Nephron progenitor cell (in vitro differentiated cells): ENCODE measurements around the gene STX1B.
A peak's percentile ranks its signal among the peaks of the same experiment; 100 is the strongest.

Experiments used
- DNase-seq: peaks from one replicate; pipeline ENCODE4 v3.0.0; 2021
- H3K27ac Mint-ChIP-seq: 2 replicates; pipeline ENCODE4 v1.8.0; 2021; ENCODE audit warnings: mild to moderate bottlenecking, moderate library complexity, mixed read lengths
- H3K27me3 Mint-ChIP-seq: 2 replicates; pipeline ENCODE4 v1.8.0; 2021; ENCODE audit warnings: mild to moderate bottlenecking, low read depth, mixed read lengths; ENCODE audit not compliant: poor library complexity
- H3K36me3 Mint-ChIP-seq: 2 replicates; pipeline ENCODE4 v1.8.0; 2021; ENCODE audit warnings: low read depth, mixed read lengths
- H3K4me1 Mint-ChIP-seq: 2 replicates; pipeline ENCODE4 v1.8.0; 2021; ENCODE audit warnings: mixed read lengths
- H3K4me3 Mint-ChIP-seq: 2 replicates; pipeline ENCODE4 v1.8.0; 2021; ENCODE audit warnings: mild to moderate bottlenecking, moderate library complexity, mixed read lengths
- H3K9me3 Mint-ChIP-seq: 2 replicates; pipeline ENCODE4 v1.8.0; 2021; ENCODE audit warnings: mild to moderate bottlenecking, moderate library complexity, mixed read lengths
- TF ChIP-seq, protein P1 (sequence below): fragments of 200-600 bp; sonication (generic); IDR thresholded peaks from 2 replicates; pipeline ENCODE4 v1.5.0; 2021; ENCODE audit warnings: antibody characterized with exemption

Gene STX1B

DNA sequence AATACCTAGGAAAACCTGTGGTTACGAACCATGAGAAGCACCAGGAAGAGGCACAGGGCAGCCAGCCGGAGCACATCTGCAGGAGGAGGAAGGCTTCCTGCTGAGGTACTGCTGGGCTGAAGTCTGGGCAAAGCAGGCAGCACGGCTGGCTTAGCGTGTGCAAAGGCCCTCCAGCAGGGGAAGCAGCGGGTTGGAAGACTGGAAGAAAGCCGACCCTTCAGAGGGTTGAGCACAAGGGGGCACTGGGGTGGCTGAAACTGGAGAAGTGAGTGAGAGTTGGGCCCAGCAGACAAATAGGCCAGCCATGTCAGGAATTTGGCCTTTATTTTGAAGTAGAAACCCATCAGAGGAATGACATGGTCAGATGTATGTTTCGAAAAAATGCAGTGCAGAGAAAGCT lies 37.6 kb downstream of the STX1B start:
- H3K9me3 Mint-ChIP-seq: no peaks in the 10 kb centered on the region
- H3K36me3 Mint-ChIP-seq: peaks cover 71% of the 10 kb centered on the region
- peaks cover 2% of the 10 kb centered on the region for H3K27me3 Mint-ChIP-seq
- no peaks in the 10 kb centered on the region for H3K4me1 Mint-ChIP-seq
- H3K27ac Mint-ChIP-seq: no peak overlapping the region
- TF ChIP-seq, protein P1, sequence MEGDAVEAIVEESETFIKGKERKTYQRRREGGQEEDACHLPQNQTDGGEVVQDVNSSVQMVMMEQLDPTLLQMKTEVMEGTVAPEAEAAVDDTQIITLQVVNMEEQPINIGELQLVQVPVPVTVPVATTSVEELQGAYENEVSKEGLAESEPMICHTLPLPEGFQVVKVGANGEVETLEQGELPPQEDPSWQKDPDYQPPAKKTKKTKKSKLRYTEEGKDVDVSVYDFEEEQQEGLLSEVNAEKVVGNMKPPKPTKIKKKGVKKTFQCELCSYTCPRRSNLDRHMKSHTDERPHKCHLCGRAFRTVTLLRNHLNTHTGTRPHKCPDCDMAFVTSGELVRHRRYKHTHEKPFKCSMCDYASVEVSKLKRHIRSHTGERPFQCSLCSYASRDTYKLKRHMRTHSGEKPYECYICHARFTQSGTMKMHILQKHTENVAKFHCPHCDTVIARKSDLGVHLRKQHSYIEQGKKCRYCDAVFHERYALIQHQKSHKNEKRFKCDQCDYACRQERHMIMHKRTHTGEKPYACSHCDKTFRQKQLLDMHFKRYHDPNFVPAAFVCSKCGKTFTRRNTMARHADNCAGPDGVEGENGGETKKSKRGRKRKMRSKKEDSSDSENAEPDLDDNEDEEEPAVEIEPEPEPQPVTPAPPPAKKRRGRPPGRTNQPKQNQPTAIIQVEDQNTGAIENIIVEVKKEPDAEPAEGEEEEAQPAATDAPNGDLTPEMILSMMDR: no peak
- DNase-seq: no peak
- no peak overlapping the region for H3K4me3 Mint-ChIP-seq

DNA sequence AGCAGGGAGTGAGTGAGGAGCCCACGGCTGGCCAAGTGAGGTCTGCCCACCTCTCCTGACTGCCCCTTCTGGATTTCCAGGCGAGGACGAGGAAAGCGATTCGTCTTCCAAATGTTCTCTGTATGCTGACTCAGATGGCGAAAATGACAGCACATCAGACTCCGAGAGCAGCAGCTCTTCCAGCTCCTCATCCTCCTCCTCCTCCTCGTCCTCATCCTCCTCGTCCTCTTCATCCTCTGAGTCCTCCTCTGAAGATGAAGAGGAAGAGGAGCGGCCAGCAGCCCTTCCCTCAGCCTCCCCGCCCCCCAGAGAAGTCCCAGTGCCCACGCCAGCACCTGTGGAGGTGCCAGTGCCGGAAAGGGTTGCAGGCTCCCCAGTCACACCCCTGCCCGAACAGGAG lies 39.1 kb downstream of the STX1B start:
- Mint-ChIP-seq H3K27me3 (peaks cover 2% of the 10 kb centered on the region), H3K4me3 (no peak overlapping the region), H3K4me1 (no peaks in the 10 kb centered on the region), H3K9me3 (no peaks in the 10 kb centered on the region), H3K36me3 (peaks cover 75% of the 10 kb centered on the region), H3K27ac (peak overlapping the region; percentile 70)
- DNase-seq: no peak
- TF ChIP-seq, protein P1: no peak

DNA sequence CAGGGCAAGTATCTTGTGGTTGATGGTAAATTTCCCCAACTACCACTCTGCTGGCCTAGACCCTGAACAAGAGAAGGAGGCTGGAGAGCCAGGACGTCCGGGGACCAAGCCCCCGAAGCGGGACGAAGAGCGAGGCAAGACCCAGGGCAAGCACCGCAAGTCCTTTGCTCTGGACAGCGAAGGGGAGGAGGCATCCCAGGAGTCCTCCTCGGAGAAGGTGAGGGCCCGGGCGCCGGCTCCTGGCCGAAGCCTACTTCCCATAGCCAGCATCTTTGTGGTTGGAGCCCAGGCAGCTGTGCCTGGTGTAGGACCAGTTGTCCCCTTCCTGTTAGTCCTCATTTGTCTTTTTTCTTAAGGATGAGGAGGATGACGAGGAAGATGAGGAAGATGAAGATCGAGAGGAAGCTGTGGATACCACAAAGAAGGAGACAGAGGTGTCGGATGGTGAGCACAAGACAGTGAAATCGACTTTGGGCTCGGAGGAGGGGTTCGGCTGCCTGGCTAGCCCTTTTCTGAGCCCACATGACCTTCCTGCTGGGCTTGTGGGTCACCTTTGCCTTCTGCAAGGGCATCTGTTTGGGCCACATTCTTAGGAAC lies 41.1 kb downstream of the STX1B start:
- peaks cover 72% of the 10 kb centered on the region for H3K36me3 Mint-ChIP-seq
- DNase-seq: no peak
- H3K27ac Mint-ChIP-seq: no peak overlapping the region
- H3K4me1 Mint-ChIP-seq: no peaks in the 10 kb centered on the region
- TF ChIP-seq, protein P1: no peak
- H3K9me3 Mint-ChIP-seq: no peaks in the 10 kb centered on the region
- H3K4me3 Mint-ChIP-seq: no peak overlapping the region
- H3K27me3 Mint-ChIP-seq: peaks cover 2% of the 10 kb centered on the region

DNA sequence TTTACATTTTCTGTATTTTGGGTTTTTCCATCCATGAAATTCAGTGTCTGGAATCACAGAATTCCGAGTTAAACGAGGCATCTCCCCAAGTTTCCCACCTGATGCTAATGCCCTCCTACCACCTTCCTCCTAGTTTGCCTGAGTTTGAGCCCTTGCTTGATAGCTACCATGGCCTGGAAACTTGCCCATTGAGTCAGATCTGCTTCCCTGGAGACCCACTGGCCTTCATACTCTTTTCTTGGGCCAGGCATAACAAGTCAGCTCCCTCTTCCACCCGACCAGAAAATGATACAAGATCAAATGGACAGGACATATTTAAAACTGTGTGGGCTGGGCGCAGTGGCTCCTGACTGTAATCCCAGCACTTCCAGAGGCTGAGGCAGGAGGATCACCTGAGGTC lies 42.6 kb downstream of the STX1B start:
- Mint-ChIP-seq H3K9me3 (no peaks in the 10 kb centered on the region), H3K27me3 (peaks cover 2% of the 10 kb centered on the region), H3K4me1 (no peaks in the 10 kb centered on the region), H3K4me3 (no peak overlapping the region), H3K36me3 (peaks cover 71% of the 10 kb centered on the region), H3K27ac (peak overlapping the region; percentile 89)
- TF ChIP-seq, protein P1: no peak
- no peak for DNase-seq

DNA sequence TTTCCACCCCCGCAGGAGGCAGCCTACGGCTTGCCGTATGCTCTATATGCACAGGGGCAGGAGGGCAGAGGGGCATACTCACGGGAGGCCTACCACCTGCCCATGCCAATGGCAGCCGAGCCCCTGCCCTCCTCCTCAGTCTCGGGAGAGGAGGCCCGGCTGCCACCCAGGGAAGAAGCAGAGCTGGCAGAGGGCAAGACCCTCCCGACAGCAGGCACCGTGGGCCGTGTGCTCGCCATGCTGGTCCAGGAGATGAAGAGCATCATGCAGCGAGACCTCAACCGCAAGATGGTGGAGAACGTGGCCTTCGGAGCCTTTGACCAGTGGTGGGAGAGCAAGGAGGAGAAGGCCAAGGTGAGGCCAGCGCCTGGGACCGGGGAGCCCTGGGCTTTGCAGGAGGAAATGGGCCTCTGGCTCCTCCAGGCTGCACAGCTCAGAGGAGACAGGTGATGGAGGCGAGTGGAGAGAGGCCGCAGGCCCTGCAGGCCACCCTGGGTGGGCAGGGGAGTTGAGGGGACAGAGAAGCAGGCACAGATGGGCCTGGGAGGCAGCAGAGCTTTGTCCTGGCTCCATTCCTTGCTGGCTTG lies 44.3 kb downstream of the STX1B start:
- Mint-ChIP-seq H3K4me1 (no peaks in the 10 kb centered on the region), H3K27me3 (no peaks in the 10 kb centered on the region), H3K27ac (no peak overlapping the region), H3K4me3 (no peak overlapping the region), H3K9me3 (no peaks in the 10 kb centered on the region), H3K36me3 (peaks cover 69% of the 10 kb centered on the region)
- TF ChIP-seq, protein P1: no peak
- no peak for DNase-seq

DNA sequence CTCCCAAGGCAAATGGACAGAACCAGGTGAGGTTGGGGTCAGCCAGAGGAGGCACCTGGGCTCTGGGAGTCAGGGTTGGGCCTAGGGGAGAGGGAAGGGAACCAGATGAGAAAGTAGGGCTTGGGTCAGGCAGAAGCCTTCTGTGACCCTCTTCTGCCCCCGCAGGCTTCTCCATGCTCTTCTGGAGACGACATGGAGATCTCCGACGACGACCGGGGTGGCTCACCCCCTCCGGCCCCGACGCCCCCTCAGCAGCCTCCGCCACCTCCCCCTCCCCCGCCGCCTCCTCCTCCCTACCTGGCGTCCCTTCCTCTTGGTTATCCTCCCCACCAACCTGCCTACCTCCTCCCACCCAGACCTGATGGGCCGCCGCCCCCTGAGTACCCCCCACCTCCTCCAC lies 45.0 kb downstream of the STX1B start:
- Mint-ChIP-seq H3K4me1 (peaks cover under 1% of the 10 kb centered on the region), H3K27ac (peak overlapping the region; percentile 36), H3K36me3 (peaks cover 69% of the 10 kb centered on the region), H3K9me3 (no peaks in the 10 kb centered on the region), H3K4me3 (no peak overlapping the region), H3K27me3 (no peaks in the 10 kb centered on the region)
- TF ChIP-seq, protein P1: no peak
- no peak for DNase-seq
